ENCODE data around the gene KANSL1. TPM values are rescaled to one million over a fixed set of nuclear protein-coding genes. Genes with fewer than 3 reads are reported as not detected.
A peak's percentile ranks its signal among the peaks of the same experiment; 100 is the strongest.
"Not testable (repeated sequence)": the region's sequence is repeated elsewhere in the genome, so short reads cannot be mapped to it uniquely, and the experiment has no call there.

The KANSL1 gene
- total RNA-seq, 1 experiment from 2014 or later: 15.2 TPM

DNA sequence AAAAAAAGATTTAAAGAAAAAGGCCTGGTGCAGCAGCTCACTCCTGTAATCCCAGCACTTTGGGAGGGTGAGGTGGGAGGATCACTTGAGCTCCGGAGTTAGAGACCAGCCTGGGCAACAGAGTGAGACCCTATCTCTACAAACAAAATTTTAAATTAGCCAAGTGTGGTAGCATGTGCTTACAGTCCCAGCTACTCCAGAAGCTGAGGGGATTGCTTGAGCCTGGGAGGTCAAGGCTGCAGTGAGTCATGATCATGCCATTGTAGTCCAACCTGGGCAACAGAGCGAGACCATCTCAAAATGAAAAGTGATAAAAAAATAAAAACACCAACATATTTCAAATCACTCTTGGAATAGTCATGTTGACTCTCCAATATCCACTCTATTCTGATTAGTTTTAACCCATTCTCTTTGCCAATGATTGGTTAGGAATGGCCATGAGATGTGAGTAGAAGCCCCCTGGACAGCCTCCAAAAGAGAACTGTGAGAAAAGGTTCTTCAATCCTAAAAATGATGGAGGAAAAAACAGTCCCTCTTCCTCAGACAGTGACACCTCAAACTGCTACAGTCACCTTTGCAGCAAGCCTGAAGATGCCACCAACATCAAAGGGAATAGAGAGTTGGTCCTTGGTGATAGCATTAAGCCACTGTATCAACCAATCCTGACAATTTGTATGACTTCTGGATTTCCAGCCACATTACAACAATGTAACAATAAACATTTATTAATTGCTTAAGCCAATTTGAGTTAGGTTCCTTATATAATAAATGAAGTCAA is 2.9 kb upstream of the KANSL1 start:
- Histone ChIP-seq H3K4me3 (no peak overlapping the region), H3K36me3 (peaks cover 3% of the 10 kb centered on the region), H3K27me3 (no peaks in the 10 kb centered on the region), H3K9me3 (no peaks in the 10 kb centered on the region)
- no peak for DNase-seq

- no peaks in the 10 kb centered on the region for H3K27me3 ChIP-seq
- DNase-seq: no peak
- peaks cover 3% of the 10 kb centered on the region for H3K36me3 ChIP-seq
- H3K4me3 ChIP-seq: no peak overlapping the region
- H3K9me3 ChIP-seq: no peaks in the 10 kb centered on the region
These were observed 2.1 kb upstream of the KANSL1 start for GRCh38 chr17:46195217-46195855.

DNA sequence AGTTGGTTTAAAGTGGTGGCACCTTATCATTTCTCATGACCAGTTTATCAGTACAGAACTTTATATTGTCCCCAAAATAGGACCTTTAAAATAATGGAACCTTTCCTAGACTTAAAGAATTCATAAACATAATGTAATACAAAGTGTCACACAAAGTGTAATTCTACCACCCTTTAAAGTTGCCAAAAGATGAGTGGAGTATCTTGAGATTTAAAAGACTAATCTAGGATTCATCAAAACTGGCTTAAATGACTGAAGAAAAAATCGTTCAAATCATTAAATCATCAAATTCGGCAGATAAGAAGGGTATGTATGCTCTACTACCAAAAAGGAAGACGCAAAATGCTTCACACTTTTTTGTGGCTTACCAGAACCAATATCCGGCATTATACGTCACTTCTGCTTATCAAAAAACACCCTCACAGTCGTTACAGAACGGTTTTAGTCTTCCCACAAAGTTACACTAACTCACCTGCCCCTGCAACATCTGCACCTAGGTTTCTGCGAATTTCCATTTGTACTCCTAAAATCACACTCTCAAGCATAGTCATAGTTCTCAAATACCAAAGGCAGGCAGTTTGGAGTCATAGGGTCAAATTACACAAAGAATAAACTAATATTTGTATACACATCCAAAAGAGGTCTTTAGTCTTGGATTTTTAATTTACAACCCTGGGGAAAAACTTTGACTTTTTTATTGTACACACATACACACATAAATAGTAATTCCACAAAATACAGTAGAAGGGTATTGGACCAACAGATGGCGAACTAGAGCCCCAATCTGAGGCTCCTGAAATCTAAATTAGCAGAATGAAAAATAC is 1.4 kb upstream of the KANSL1 start:
- H3K9me3 ChIP-seq: no peaks in the 10 kb centered on the region

DNA sequence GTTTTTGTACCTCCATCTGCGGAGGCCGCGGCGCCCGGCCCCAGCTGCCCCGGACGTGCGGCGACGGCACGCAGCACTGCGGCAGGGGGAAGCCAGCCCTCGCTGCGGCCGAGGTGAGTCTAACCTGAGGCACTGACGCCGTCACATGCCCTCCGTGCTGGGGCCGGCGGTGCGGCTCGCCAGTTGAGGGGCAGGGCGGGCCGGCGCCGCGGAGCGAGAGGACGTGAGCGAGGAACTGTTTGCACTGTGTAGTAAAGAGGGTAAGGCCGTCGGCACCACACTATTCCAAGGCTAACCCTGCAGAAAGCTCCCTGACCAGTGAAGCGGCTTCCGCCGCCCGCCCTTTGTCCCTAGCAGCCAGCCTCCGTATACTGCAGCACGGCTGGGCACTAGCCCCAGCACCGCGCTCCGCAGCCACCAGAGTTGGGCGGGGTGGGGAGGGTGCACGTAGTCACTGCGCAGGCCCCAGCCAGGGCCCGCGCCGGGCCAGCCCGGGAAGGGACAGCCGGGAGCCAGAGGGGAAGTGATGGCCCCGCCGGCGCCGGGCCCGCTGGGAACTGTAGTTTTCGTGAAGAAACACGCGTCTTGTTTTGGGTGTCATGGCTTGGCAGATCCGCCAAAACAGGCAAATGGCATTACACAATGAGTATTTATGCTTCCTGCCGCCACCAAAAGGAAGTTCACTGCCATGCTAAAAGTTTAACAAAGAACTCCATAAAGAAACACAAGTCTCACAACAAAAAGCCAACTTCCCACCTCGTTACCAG is 580 bp upstream of the KANSL1 start:
- no peaks in the 10 kb centered on the region for H3K9me3 ChIP-seq
- DNase-seq: peak; percentile 98
- peak overlapping the region; percentile 93 for H3K4me3 ChIP-seq
- H3K27me3 ChIP-seq: no peaks in the 10 kb centered on the region
- peaks cover 3% of the 10 kb centered on the region for H3K36me3 ChIP-seq

More for the DNA sequence above, 1.4 kb upstream of the KANSL1 start:
- Histone ChIP-seq H3K27me3 (no peaks in the 10 kb centered on the region), H3K36me3 (peaks cover 3% of the 10 kb centered on the region), H3K4me3 (peak overlapping the region; percentile 93)
- DNase-seq: peak; percentile 18

DNA sequence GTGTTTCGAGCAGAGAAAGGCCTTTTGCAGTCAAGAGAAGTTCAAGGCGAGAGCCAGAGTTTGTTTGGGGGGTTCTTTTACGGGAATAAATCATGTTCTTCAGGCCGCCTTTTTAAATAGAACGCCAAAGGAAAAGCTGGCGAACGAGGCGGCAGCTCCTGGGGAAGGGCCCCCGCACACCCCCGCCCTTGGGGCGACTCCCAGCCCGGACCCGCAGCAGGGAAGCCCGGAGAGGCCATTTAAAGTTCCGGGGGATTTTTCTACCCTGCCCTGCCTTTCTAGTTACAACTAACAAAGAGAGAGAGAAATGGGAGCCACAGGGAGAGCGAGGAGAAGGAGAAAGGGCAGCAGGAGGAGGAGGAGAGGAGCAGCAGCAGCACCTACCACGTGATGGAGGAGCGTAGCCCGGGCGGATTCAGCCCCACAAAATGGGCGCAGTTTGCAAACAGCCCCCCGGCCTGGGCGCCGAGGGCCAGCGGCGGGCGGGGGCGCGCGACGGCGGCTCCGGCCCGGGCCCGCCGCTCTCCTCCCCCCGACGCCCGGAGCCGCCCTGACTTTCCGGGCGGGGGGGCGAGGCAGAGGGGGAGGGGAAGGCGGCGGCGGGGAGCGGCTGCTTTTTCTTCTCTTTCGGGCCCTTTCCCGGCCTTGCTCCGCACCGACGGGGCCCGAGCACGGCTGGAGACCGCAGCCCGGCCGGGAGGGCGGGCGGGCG is 634 bp downstream of the KANSL1 start:
- peak; percentile 75 for DNase-seq
- Histone ChIP-seq H3K9me3 (no peaks in the 10 kb centered on the region), H3K4me3 (peak overlapping the region; percentile 93), H3K36me3 (peaks cover 3% of the 10 kb centered on the region), H3K27me3 (no peaks in the 10 kb centered on the region)

DNA sequence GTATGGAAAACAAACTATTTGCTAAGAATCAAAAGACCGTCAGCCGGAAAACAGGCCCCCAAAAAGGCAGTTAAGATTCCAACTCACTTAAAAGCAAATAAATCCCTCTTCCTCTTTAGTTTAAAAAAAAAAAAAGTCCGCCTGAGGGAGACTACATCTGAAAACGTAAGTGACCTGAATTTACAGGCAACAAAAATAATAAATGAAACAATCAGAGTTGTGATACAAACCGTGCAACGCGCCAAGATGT is 1.1 kb downstream of the KANSL1 start:
- peaks cover 3% of the 10 kb centered on the region for H3K36me3 ChIP-seq
- H3K27me3 ChIP-seq: no peaks in the 10 kb centered on the region
- no peaks in the 10 kb centered on the region for H3K9me3 ChIP-seq
- peak overlapping the region; percentile 93 for H3K4me3 ChIP-seq
- no peak for DNase-seq

- peak; percentile 25 for DNase-seq
- Histone ChIP-seq H3K36me3 (peaks cover 3% of the 10 kb centered on the region), H3K4me3 (peak overlapping the region; percentile 93), H3K27me3 (no peaks in the 10 kb centered on the region), H3K9me3 (no peaks in the 10 kb centered on the region)
These were observed 1.7 kb downstream of the KANSL1 start for GRCh38 chr17:46191322-46192188.

- peak overlapping the region; percentile 93 for H3K4me3 ChIP-seq
- H3K36me3 ChIP-seq: peaks cover 3% of the 10 kb centered on the region
- H3K27me3 ChIP-seq: no peaks in the 10 kb centered on the region
- DNase-seq: no peak
- no peaks in the 10 kb centered on the region for H3K9me3 ChIP-seq
These were observed 2.5 kb downstream of the KANSL1 start for GRCh38 chr17:46190763-46191162.

DNA sequence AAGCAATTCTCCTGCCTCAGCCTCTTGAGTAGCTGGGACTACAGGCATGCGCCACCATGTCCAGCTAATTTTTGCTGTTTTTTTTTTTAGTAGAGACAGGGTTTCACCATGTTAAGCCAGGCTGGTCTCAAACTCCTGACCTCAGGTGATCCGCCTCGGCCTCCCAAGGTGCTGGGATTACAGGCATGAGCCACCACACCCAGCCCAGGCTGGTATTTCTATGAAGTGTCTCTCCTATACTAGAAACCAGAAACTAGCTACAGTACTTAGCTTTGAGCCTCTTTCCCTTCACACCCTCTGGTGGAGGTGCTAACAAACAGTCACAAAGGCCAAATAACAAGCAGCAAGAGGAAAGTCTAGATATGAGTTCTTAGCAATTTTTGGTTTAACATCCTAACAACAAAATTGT is 6.4 kb downstream of the KANSL1 start:
- not testable (repeated sequence) for H3K4me3 ChIP-seq, H3K27me3 ChIP-seq, H3K9me3 ChIP-seq, DNase-seq, H3K36me3 ChIP-seq

DNA sequence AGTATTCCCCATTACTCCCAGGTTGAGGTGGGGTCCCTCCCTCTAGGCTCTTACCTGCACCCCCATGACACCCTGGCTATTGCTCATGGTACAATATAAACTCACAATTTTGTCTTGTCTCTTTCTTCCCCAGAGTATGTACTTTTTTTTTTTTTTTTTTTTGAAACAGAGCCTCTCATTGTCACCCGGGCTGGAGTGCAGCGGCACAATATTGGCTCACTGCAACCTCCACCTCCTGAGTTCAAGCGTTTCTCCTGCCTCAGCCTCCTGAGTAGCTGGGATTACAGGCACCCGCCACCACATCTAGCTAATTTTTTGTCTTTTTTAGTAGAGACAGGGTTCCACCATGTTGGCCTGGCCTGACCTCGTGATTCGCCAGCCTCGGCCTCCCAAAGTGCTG is 8.5 kb downstream of the KANSL1 start:
- no peaks in the 10 kb centered on the region for H3K9me3 ChIP-seq
- peaks cover 6% of the 10 kb centered on the region; the same call in 1 of the 2 replicates for H3K36me3 ChIP-seq
- H3K4me3 ChIP-seq: no peak overlapping the region
- no peak for DNase-seq
- H3K27me3 ChIP-seq: no peaks in the 10 kb centered on the region

- H3K4me3 ChIP-seq, DNase-seq: not testable (repeated sequence)
These were observed 9.8 kb downstream of the KANSL1 start for GRCh38 chr17:46183383-46183782.

GRCh38 chr17:46182961-46183360 is 10.3 kb downstream of the KANSL1 start:
- H3K36me3 ChIP-seq: peaks cover 6% of the 10 kb centered on the region
- DNase-seq: no peak
- H3K27me3 ChIP-seq: no peaks in the 10 kb centered on the region
- H3K4me3 ChIP-seq: no peak overlapping the region
- no peaks in the 10 kb centered on the region for H3K9me3 ChIP-seq

More at GRCh38 chr17:46183383-46183782, 9.8 kb downstream of the KANSL1 start:
- not testable (repeated sequence) for H3K36me3 ChIP-seq, H3K9me3 ChIP-seq, H3K27me3 ChIP-seq

DNA sequence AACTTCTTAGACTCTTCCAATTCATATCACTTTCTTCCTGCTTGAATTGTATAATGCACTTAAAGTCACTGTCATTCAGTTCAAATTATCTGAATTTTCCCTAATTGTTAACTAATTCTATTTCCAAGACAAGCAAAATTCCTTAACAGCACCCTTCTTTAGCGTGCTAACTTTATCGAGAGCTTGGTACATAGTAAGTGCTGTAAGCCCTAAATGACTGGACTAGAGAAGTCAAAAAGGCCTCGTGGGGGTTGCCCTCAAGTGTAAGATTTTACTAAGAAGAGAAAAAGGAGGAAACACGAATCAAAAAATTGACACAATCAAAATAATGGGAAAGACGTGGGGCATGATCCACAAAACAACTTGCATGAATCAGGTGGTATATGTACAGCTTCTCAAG is 11.3 kb downstream of the KANSL1 start:
- Histone ChIP-seq H3K36me3 (peaks cover 6% of the 10 kb centered on the region), H3K9me3 (no peaks in the 10 kb centered on the region), H3K27me3 (no peaks in the 10 kb centered on the region), H3K4me3 (no peak overlapping the region)
- no peak for DNase-seq

DNA sequence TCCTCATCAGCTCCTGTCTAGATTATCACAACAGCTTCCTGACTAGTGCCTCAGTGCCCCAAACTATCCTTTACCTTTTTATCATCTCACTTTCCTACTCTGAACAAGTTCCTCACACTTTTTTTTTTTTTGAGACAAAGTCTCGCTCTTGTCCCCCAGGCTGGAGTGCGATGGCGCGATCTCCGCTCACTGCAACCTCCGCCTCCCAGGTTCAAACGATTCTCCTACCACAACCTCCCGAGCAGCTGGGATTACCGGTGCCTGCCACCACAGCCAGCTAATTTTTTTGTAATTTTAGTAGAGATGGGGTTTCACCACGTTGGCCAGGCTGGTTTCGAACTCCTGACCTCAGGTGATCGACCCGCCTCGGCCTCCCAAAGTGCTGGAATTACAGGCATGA is 11.9 kb downstream of the KANSL1 start:
- H3K27me3 ChIP-seq, H3K4me3 ChIP-seq, H3K36me3 ChIP-seq, H3K9me3 ChIP-seq, DNase-seq: not testable (repeated sequence)

DNA sequence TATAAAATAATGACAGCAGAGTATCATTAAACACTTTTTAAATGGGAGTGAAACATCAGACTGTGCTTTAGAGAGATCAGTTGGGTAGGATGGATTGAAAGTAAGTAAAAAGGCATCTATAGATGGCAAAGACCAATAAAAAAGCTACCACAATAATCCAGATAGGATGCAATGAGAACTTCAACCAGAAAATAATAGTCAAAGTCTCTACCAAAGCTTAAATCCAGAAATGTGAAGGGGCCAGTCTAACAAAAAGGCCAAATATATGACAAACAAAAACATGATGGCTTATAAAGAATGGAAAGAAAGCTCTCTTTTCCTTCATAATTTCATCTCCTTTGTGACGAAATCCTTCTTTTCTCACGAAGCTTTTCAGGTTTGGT is 12.3 kb downstream of the KANSL1 start:
- Histone ChIP-seq H3K36me3 (peaks cover 6% of the 10 kb centered on the region), H3K27me3 (no peaks in the 10 kb centered on the region), H3K9me3 (no peaks in the 10 kb centered on the region), H3K4me3 (no peak overlapping the region)
- no peak for DNase-seq
